Mesenchymal stem cell (in vitro differentiated cells and primary cell): Measurements from ENCODE around the gene SLC38A8. TPM values are rescaled to one million over a fixed set of nuclear protein-coding genes. Genes with fewer than 3 reads are reported as not detected.

Source experiments
- small RNA-seq: library from polyadenylated mRNA; stranded (forward); fragments of <200 nt; extraction: miRNeasy Mini kit (QIAGEN cat#:217004); gene quantifications from one replicate; pipeline ENCODE3, GENCODE V24; 2013; ENCODE audit warnings: low read depth

The SLC38A8 gene

Small RNAs within 50 kb of the gene (small RNA-seq; reads per million reads assigned to genes)
- not detected for gene RNA5SP432
